SJSA1 (cell line): ENCODE data around the gene TMPRSS11D. TPM values are rescaled to one million over a fixed set of nuclear protein-coding genes. Genes with fewer than 3 reads are reported as not detected.

Source experiments
- DNase-seq, 2 experiments: peaks; one replicate each; pipeline ENCODE4 v3.0.0-alpha.2; 2015 to 2020; ENCODE audit warnings: low spot score in 2 of 2, low read depth in 1 of 2
- H3K27ac ChIP-seq: fragments of 250-450 bp; sonication (Bioruptor Pico); 2 replicates; pipeline ENCODE4 v1.5.1; 2020; ENCODE audit warnings: mild to moderate bottlenecking, moderate library complexity
- H3K27me3 ChIP-seq: fragments of 250-450 bp; sonication (Bioruptor Pico); replicated peaks from 2 replicates; pipeline ENCODE4 v1.5.1; 2020; ENCODE audit warnings: mild to moderate bottlenecking, moderate library complexity
- H3K36me3 ChIP-seq: fragments of 250-450 bp; sonication (Bioruptor Pico); 2 replicates; pipeline ENCODE4 v1.5.1; 2020; ENCODE audit warnings: mild to moderate bottlenecking
- H3K4me1 ChIP-seq: fragments of 250-450 bp; sonication (Bioruptor Pico); replicated peaks from 2 replicates; pipeline ENCODE4 v1.6.1; 2021; ENCODE audit warnings: mild to moderate bottlenecking
- H3K4me3 ChIP-seq: fragments of 250-450 bp; sonication (Bioruptor Pico); 2 replicates; pipeline ENCODE4 v1.5.1; 2020; ENCODE audit warnings: mild to moderate bottlenecking
- H3K9me3 ChIP-seq: fragments of 250-450 bp; sonication (Bioruptor Pico); replicated peaks from 2 replicates; pipeline ENCODE4 v1.5.1; 2020; ENCODE audit warnings: mild to moderate bottlenecking
- total RNA-seq: library from RNA; depleted of rRNA; stranded (reverse); fragments of >200 nt; shearing (Covaris generic); gene quantifications from 2 replicates; pipeline ENCODE4 v1.2.3, GENCODE V29; 2014

Gene TMPRSS11D
- total RNA-seq, 1 experiment from 2014 or later = not detected

DNA sequence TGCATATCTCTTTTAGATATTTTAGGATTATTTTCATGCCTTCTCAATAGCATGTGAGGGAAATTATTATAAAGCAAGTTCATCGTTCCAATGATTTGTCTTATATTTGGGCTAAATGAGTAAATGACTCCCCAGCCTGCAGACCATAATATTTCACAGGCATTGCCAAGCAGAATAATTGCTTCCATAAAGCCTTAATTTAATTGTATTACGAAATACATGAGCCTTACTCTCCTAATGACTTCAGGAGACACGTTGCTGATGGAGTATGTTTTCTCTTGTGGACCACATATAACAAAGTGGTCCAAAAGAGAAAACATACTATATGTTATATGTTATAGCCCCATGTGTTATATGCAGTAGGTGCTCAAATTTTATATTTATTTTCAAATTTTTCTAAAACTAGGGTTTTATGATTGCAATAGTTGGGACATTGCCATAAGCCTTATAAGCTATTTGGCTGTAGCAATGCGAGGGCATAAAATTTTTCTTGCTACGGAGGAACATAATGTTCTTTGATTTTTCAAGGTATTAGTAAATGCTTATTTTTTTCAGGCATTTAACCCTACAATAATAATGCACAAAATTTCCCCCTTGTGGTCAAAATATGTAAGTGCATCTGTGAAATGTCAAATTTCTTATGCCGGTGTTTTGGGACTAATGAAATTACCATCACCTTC is 26.2 kb upstream of the TMPRSS11D start:
- H3K27ac ChIP-seq = no peak overlapping the region
- H3K9me3 ChIP-seq = no peaks in the 10 kb centered on the region
- H3K4me3 ChIP-seq = no peak overlapping the region
- peak in 1 of 2 experiments; percentile 38 for DNase-seq
- H3K36me3 ChIP-seq = no peaks in the 10 kb centered on the region
- peaks cover 10% of the 10 kb centered on the region for H3K27me3 ChIP-seq
- H3K4me1 ChIP-seq = no peaks in the 10 kb centered on the region

DNA sequence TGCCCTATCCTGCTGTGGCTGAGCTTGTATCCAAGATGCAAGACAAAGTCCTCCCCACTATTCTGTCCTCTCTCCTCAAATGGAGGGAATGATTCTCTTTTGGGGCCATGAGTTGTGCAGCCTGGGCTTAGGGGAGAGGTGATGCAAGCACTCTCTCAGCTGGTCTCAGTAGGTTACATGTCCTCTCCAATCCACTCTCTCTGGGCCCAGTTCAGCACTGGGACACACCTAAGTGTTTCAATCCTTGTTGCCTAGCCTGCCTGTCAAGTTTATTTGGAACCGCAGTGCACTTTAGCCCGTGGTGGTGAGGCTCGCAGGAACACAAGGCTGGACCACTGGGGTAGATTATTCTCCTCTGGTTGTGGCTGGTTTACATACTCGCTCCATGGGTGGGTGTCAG is 23.8 kb upstream of the TMPRSS11D start:
- no peaks in the 10 kb centered on the region for H3K36me3 ChIP-seq
- H3K9me3 ChIP-seq = no peaks in the 10 kb centered on the region
- H3K27ac ChIP-seq = no peak overlapping the region
- DNase-seq = no peak
- H3K4me1 ChIP-seq = no peaks in the 10 kb centered on the region
- no peak overlapping the region for H3K4me3 ChIP-seq
- peaks cover 10% of the 10 kb centered on the region for H3K27me3 ChIP-seq

DNA sequence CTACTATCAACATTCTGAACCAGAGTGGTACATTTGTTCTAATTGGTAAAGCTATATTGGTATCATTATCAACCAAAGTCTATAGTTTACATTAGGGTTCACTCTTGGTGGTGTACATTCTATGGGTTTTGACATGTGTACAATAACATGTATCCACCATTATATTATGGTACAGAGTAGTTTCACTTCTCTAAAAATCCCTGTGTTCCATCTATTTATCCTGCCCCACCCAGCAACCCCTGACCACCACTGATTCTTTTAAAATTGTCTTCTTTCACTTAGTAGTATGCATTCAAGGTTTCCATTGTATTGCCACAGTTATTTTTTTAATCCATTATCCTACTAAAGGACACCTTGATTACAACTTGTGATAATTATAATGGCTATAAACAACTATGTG is 15.3 kb upstream of the TMPRSS11D start:
- Histone ChIP-seq H3K36me3 (no peaks in the 10 kb centered on the region), H3K27me3 (no peaks in the 10 kb centered on the region), H3K4me1 (no peaks in the 10 kb centered on the region), H3K9me3 (no peaks in the 10 kb centered on the region), H3K27ac (no peak overlapping the region), H3K4me3 (no peak overlapping the region)
- no peak for DNase-seq

DNA sequence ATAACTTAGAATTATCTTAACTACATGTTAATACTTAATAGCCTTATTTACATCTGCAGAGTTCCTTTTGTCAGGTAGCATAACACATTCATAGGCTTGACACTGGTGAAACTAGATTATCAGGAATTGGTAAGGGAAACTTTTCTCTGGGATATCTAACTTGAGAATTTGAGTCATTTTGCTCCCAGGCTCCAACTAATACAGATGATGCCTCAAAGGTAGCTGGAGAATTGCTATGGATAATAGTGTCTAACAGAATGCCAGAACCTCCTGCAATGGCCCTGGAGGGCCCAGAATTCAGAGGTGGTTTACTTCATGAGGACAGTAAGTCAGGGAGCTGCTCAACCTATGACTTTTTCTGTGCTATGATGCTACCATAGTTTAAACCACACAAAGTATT is 13.9 kb upstream of the TMPRSS11D start:
- Histone ChIP-seq H3K27ac (no peak overlapping the region), H3K9me3 (no peaks in the 10 kb centered on the region), H3K36me3 (no peaks in the 10 kb centered on the region), H3K4me3 (no peak overlapping the region), H3K4me1 (no peaks in the 10 kb centered on the region), H3K27me3 (no peaks in the 10 kb centered on the region)
- no peak for DNase-seq

DNA sequence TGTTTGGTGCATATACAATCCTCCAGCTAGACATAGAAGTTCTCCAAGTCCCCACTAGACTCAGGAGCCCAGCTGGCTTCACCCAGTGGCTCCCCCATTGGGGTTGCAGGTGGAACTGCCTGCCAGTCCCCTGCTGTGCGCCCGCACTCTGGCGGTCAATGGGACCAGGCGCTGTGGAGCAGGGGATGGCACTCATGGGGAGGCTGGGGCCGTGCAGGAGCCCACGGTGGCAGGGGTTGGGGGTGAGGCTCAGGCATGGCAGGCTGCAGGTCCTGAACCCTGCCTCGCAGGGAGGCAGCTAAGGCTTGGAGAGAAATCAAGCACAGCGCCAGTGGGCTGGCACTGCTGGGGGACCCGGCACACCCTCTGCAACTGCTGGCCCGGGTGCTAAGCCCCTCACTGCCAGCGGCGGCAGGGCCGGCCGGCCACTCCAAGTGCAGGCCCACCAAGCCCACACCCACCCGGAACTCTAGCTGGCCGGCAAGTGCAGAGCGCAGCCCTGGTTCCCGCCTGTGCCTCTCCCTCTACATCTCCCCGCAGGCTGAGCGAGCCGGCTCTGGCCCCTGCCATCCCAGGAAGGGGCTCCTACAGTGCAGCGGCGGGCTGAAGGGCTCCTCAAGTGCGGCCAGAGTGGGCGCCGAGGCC is 12.7 kb upstream of the TMPRSS11D start:
- no peaks in the 10 kb centered on the region for H3K27me3 ChIP-seq
- no peaks in the 10 kb centered on the region for H3K4me1 ChIP-seq
- no peaks in the 10 kb centered on the region for H3K9me3 ChIP-seq
- H3K27ac ChIP-seq = no peak overlapping the region
- no peak overlapping the region for H3K4me3 ChIP-seq
- H3K36me3 ChIP-seq = no peaks in the 10 kb centered on the region
- DNase-seq = no peak

DNA sequence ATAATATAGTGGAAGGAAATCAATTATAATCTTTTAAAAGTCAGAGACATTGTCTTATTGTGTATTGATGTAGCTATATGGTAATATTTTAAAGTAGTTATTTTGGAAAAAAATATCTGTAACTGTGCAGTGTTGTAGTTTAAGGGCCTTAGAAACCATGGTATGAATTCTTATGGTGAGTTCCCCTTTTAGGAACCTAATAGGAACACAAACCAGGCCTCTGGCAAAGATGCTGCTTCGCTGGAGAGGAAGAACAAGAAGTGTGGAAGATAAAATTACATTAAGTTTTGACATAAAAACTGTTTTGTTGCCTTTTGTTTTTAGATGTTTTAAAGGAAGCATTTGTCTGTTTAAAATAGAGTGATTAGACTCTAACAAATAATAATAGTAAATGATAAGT is 10.9 kb upstream of the TMPRSS11D start:
- no peak for DNase-seq
- H3K4me1 ChIP-seq = no peaks in the 10 kb centered on the region
- H3K36me3 ChIP-seq = no peaks in the 10 kb centered on the region
- no peaks in the 10 kb centered on the region for H3K9me3 ChIP-seq
- H3K27ac ChIP-seq = no peak overlapping the region
- no peak overlapping the region for H3K4me3 ChIP-seq
- H3K27me3 ChIP-seq = no peaks in the 10 kb centered on the region

DNA sequence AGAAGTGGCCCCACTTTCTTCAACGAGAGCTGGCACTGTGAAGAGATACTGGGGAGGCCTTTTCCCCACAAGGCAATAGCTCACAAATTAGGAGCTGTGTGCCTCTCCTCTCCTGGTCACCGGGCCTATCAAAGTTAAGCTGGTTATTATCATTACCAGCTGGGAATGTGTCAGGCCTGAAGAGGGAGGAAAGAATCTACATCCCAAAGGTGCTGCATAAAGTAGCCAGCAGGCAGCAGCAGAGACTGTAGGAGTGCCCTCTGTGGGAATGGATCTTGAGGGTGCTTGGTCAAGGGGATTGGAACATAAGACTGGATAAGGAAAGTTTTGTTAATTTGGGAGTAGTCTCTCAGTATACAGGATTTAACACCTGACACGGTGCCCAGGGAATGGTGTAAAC is 9.1 kb upstream of the TMPRSS11D start:
- Histone ChIP-seq H3K27ac (no peak overlapping the region), H3K27me3 (no peaks in the 10 kb centered on the region), H3K9me3 (no peaks in the 10 kb centered on the region), H3K4me1 (no peaks in the 10 kb centered on the region), H3K36me3 (no peaks in the 10 kb centered on the region), H3K4me3 (no peak overlapping the region)
- no peak for DNase-seq

DNA sequence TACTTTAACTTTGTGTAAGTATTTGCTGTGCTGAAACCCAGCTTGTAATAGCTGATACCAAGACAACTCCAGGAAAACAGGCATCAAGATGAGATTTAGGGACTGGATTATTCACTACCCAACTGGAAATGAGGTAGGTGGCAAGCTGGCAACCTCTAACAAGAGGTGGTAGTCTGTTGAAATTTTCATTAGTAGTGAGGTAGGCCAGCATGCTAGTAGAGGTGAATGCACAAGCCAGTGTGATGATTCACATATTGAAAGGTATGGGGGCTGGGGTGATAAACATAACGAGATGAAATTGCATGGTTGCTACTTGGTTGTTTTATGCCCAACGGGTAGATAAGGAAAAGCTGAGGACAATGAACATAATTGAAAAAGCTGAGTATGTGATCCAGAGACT is 8.5 kb upstream of the TMPRSS11D start:
- no peaks in the 10 kb centered on the region for H3K36me3 ChIP-seq
- no peak overlapping the region for H3K4me3 ChIP-seq
- H3K4me1 ChIP-seq = no peaks in the 10 kb centered on the region; the same call in 1 of the 2 replicates
- H3K27me3 ChIP-seq = no peaks in the 10 kb centered on the region
- H3K27ac ChIP-seq = no peak overlapping the region
- DNase-seq = no peak
- no peaks in the 10 kb centered on the region for H3K9me3 ChIP-seq

DNA sequence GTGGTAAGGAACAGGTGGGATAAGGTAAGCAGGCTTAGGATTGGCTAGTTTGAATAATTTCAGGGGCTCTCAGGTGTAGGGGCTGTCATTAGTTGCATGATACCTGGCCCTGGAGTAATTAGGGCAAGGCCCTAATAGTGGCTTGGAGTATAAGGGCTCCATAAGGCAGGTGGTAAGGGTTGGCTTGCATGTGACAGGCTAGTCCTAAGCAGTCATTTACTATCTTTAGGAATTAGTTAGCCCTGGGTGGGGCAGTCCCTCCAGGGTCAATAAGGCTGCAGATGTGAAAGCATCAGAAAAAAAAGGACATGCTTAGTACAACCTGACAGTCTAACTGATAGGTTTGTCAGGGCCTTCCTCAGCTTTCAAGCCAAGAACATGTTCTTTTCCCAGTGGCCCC is 7.8 kb upstream of the TMPRSS11D start:
- Histone ChIP-seq H3K4me1 (peaks cover 4% of the 10 kb centered on the region), H3K27ac (no peak overlapping the region), H3K4me3 (no peak overlapping the region), H3K36me3 (no peaks in the 10 kb centered on the region), H3K27me3 (no peaks in the 10 kb centered on the region), H3K9me3 (no peaks in the 10 kb centered on the region)
- DNase-seq = no peak

DNA sequence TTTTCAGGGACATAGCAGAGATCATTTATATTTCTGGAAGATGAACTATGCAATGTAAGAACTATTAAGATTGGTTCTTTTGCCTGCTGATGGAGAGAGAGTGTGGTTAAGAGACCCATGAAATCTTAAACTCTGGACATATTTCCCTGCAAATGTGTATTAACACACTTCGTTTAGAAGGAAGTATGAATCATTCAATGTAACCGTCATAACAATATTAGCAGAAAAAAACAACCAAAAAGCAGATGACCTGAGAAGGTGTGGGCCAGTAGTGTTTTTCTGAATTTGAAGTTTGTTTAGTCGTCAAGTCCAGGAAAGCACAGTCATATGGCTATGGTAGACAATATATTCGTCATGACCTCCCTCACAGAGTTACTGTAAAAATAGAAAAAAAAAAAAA is 2.5 kb upstream of the TMPRSS11D start:
- H3K27ac ChIP-seq = peak overlapping the region; percentile 82
- DNase-seq = no peak

DNA sequence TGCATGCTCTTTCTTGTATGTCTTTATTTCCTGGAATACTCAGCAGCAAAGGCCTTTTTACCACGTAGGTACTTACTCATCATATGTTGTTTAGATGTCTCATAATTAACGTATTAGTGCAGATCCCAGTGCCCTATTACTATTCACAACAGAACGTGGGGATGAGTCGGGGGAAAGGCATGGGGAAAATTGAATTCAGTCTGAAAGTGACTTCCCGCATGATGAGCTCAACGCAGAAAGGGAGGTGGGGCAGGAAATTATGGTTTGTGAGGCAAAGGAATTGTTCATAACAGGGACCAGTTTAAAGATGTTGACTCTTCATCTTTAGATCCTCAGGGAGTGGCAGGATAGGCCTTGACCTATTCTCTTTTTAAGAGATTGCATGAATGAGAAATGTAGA is 2.0 kb upstream of the TMPRSS11D start:
- Histone ChIP-seq H3K4me3 (no peak overlapping the region), H3K4me1 (peaks cover 18% of the 10 kb centered on the region), H3K27ac (peak overlapping the region; percentile 82), H3K36me3 (no peaks in the 10 kb centered on the region), H3K9me3 (no peaks in the 10 kb centered on the region), H3K27me3 (no peaks in the 10 kb centered on the region)
- DNase-seq = peak; percentile 75 to 83

More for the DNA sequence above, 2.5 kb upstream of the TMPRSS11D start:
- H3K4me1 ChIP-seq = peaks cover 18% of the 10 kb centered on the region
- H3K27me3 ChIP-seq = no peaks in the 10 kb centered on the region
- H3K36me3 ChIP-seq = no peaks in the 10 kb centered on the region
- no peak overlapping the region for H3K4me3 ChIP-seq
- no peaks in the 10 kb centered on the region for H3K9me3 ChIP-seq

DNA sequence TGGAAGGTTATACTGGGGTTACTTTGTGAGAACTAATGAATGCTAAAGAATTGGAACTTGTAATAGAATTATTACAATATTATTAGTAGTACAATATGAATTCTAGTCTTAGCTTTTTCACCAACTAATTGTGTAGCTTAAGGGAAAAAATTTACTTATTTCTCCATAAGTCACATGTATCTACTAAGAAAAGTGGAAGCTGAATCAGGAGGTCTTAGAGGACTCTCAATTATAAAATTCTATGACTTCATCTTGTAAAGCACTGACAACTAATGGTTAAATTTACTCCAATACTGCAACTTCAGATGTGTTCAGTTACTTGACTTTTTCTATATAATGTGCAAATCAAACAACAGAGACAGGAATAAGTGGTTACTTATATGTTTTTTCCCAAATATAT is 899 bp upstream of the TMPRSS11D start:
- no peak overlapping the region for H3K27ac ChIP-seq
- H3K4me3 ChIP-seq = no peak overlapping the region
- no peaks in the 10 kb centered on the region for H3K9me3 ChIP-seq
- H3K27me3 ChIP-seq = no peaks in the 10 kb centered on the region
- H3K4me1 ChIP-seq = peaks cover 18% of the 10 kb centered on the region
- H3K36me3 ChIP-seq = no peaks in the 10 kb centered on the region
- no peak for DNase-seq

DNA sequence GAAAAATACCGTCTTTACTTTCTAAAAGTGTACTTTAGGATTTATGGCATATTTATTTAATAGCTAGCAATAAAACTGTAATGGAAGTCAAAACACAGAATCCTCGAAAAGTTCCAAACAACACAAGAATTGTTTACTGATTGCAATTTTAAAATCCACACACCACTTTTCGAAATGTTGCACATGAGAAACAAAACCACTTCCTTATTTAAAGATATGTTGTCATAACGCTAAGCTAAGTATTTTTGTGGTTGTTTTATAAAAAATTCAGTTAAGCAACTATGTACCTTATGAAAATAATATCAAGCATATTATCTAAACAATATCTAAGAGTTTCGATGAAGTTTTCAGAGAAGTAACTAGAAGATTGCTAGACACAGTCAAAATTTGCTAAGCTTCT is 344 bp downstream of the TMPRSS11D start:
- Histone ChIP-seq H3K36me3 (no peaks in the 10 kb centered on the region), H3K9me3 (no peaks in the 10 kb centered on the region), H3K27ac (no peak overlapping the region), H3K4me1 (peaks cover 18% of the 10 kb centered on the region), H3K4me3 (no peak overlapping the region), H3K27me3 (no peaks in the 10 kb centered on the region)
- DNase-seq = no peak

DNA sequence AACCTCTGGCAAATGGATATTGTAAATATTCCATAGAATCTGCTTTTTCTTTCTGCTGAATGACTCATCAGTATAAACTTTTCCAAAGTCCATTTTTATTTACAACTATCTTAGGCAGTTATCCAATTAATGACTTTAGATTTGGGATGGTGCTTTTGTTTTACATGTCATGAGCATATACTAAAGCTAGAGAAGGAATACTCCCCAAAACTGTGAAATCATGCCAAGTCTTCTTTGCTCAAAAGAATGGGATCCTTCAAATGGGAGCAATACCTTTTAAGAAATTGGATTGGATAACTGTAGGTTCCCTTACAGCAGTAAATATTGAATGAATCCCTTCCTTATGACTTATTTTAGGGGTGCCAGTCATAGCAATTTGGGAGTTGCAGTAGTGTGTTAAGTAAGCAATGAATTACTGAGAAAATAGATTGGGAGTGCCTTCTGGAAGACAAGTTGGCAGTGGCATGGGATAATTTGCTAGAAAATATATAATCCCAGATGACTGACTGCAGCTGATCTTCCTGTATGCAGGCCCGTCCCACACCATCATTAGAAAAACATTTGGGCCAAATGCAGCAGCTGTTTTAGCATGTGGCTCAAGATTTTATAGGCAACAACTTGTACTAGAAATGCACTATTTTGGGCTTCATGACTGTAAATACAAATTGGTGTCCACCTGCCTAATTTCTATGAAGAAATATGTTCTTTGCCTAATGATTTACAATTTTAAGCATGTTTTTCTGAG is 2.8 kb downstream of the TMPRSS11D start:
- peaks cover 9% of the 10 kb centered on the region for H3K4me1 ChIP-seq

More for the DNA sequence above, 2.8 kb downstream of the TMPRSS11D start:
- Histone ChIP-seq H3K36me3 (no peaks in the 10 kb centered on the region), H3K27ac (no peak overlapping the region), H3K27me3 (no peaks in the 10 kb centered on the region), H3K4me3 (no peak overlapping the region), H3K9me3 (no peaks in the 10 kb centered on the region)
- DNase-seq = no peak
